Mammary epithelial cell (primary cell): Measurements from ENCODE around the gene AMPD2.

ENCODE experiments used
- CTCF ChIP-seq, 2 donors: IDR thresholded peaks in 1 of 2; conservative IDR thresholded peaks in 1 of 2; 2 replicates each; pipeline ENCODE4 v1.5.1; 2011 to 2012; ENCODE audit warnings: inconsistent platforms in 2 of 2, low read length in 2 of 2, mild to moderate bottlenecking in 2 of 2, control low read depth in 1 of 2, low read depth in 1 of 2; ENCODE audit not compliant: insufficient read depth in 1 of 2; ENCODE audit errors: extremely low read depth in 1 of 2
- EZH2 ChIP-seq: IDR thresholded peaks from 2 replicates; pipeline ENCODE4 v1.6.1; 2012; ENCODE audit warnings: low read length, inconsistent platforms, borderline replicate concordance

GRCh38 chr1:109618661-109619575 lies 719 bp upstream of the AMPD2 start:
- no peak for TF ChIP-seq CTCF (conservative IDR thresholded peaks at IDR 0.05 in 1 of 2, IDR thresholded peaks at IDR 0.05 in 1 of 2; ENCODE audit: extremely low read depth in 1 of 2, insufficient read depth in 1 of 2, low read depth in 1 of 2, low read length in 2 of 2)
- no peak for TF ChIP-seq EZH2
